Choroid plexus epithelial cell (primary cell): ENCODE data around the gene SDR42E2.

Experiments
- DNase-seq: peaks from one replicate; pipeline ENCODE4 v3.0.0-alpha.2; 2010; ENCODE audit warnings: low read depth
- H3K4me3 ChIP-seq: 2 replicates; pipeline ENCODE4 v1.5.1; 2011; ENCODE audit warnings: low read depth, mild to moderate bottlenecking, control low read depth, low read length, moderate library complexity
- CTCF ChIP-seq: conservative IDR thresholded peaks from 2 replicates; pipeline ENCODE4 v1.5.1; 2011; ENCODE audit warnings: low read depth, mild to moderate bottlenecking, control low read depth, inconsistent platforms, low read length, moderate library complexity

SDR42E2 gene

GRCh38 chr16:22232277-22233036, 70.2 kb downstream of the SDR42E2 start:
- no peak overlapping the region for H3K4me3 ChIP-seq
- no peak for TF ChIP-seq CTCF
- DNase-seq = peak; percentile 68

GRCh38 chr16:22233037-22233372, 70.7 kb downstream of the SDR42E2 start:
- no peak overlapping the region for H3K4me3 ChIP-seq
- no peak for DNase-seq
- TF ChIP-seq CTCF = no peak

GRCh38 chr16:22235839-22236745, 73.8 kb downstream of the SDR42E2 start:
- no peak for DNase-seq

GRCh38 chr16:22239131-22239805, 77.0 kb downstream of the SDR42E2 start:
- H3K4me3 ChIP-seq = no peak overlapping the region
- no peak for DNase-seq
- TF ChIP-seq CTCF = no peak

More at GRCh38 chr16:22235839-22236745, 73.8 kb downstream of the SDR42E2 start:
- no peak overlapping the region for H3K4me3 ChIP-seq
- no peak for TF ChIP-seq CTCF

- peak; percentile 57 for DNase-seq
- TF ChIP-seq CTCF = no peak
- H3K4me3 ChIP-seq = no peak overlapping the region
These were observed 77.9 kb downstream of the SDR42E2 start for GRCh38 chr16:22240023-22240710.
